Upper lobe of right lung (tissue), 1 donor: ENCODE results near the gene ARMC6. TPM values are rescaled to one million over a fixed set of nuclear protein-coding genes. Genes with fewer than 3 reads are reported as not detected.

Experiments
- ATAC-seq: fragments of 200-7000 bp; cut with Tn5 transposase; one replicate; pipeline ENCODE4 v1.9.1; 2020; ENCODE audit warnings: mild to moderate bottlenecking, moderate library complexity
- DNase-seq: peaks from one replicate; pipeline ENCODE4 v3.0.0-alpha.2; 2020
- H3K27ac ChIP-seq: fragments of 200-600 bp; one replicate; pipeline ENCODE4 v1.8.0; 2022
- H3K27me3 ChIP-seq: fragments of 200-600 bp; one replicate; pipeline ENCODE4 v1.8.0; 2022; ENCODE audit warnings: mild to moderate bottlenecking
- H3K36me3 ChIP-seq: fragments of 200-600 bp; one replicate; pipeline ENCODE4 v1.8.0; 2022
- H3K4me1 ChIP-seq: fragments of 200-600 bp; one replicate; pipeline ENCODE4 v1.8.0; 2022
- H3K4me3 ChIP-seq: fragments of 200-600 bp; one replicate; pipeline ENCODE4 v1.8.0; 2022; ENCODE audit warnings: mild to moderate bottlenecking
- H3K9me3 ChIP-seq: fragments of 200-600 bp; one replicate; pipeline ENCODE4 v1.8.0; 2022
- CTCF ChIP-seq: fragments of 200-600 bp; IDR thresholded peaks from one replicate; pipeline ENCODE4 v1.8.0; 2022; ENCODE audit warnings: antibody characterized with exemption
- intact Hi-C: fragments of 100-400 bp; cut with DNase I; formaldehyde crosslinking; loops from one replicate; pipeline ENCODE4 v1.11.0; 2022
- total RNA-seq: library from RNA; stranded (reverse); fragmentation: NEBNext Ultra II Directional; extraction: Animal tissue kit (Norgen Biotek cat#: 25700); gene quantifications from one replicate; pipeline ENCODE4 v1.2.1, GENCODE V29; 2021
- donor health status: DM: no; HTN: yes; CAD: no; lungs with severe emphysema.

The ARMC6 gene
- total RNA-seq, 1 donor from 2014 or later: 21.7 TPM

GRCh38 chr19:19081642-19082151, 48.3 kb downstream of the ARMC6 start:
- Histone ChIP-seq H3K27me3 (no peaks in the 10 kb centered on the region), H3K36me3 (no peaks in the 10 kb centered on the region), H3K27ac (no peak overlapping the region), H3K4me3 (no peak overlapping the region), H3K9me3 (no peaks in the 10 kb centered on the region), H3K4me1 (no peaks in the 10 kb centered on the region)
- ATAC-seq (no peak), DNase-seq (no peak)
- intact Hi-C loops: no loop called here
- no peak for TF ChIP-seq CTCF

- DNase-seq (peak; percentile 87), ATAC-seq (peak; percentile 82)
- H3K4me3 ChIP-seq: no peak overlapping the region
- no peaks in the 10 kb centered on the region for H3K27me3 ChIP-seq
- no peaks in the 10 kb centered on the region for H3K36me3 ChIP-seq
- TF ChIP-seq CTCF: no peak
- intact Hi-C loops: no loop called here
- H3K27ac ChIP-seq: no peak overlapping the region
- no peaks in the 10 kb centered on the region for H3K4me1 ChIP-seq
- no peaks in the 10 kb centered on the region for H3K9me3 ChIP-seq
Observed at GRCh38 chr19:19083413-19084178, 50.2 kb downstream of the ARMC6 start.

- intact Hi-C loops: no loop called here
- no peaks in the 10 kb centered on the region for H3K36me3 ChIP-seq
- no peak overlapping the region for H3K27ac ChIP-seq
- TF ChIP-seq CTCF: no peak
- no peak for ATAC-seq
- no peak overlapping the region for H3K4me3 ChIP-seq
- no peaks in the 10 kb centered on the region for H3K27me3 ChIP-seq
- H3K4me1 ChIP-seq: no peaks in the 10 kb centered on the region
- H3K9me3 ChIP-seq: no peaks in the 10 kb centered on the region
- DNase-seq: no peak
Observed at GRCh38 chr19:19087676-19088075, 54.3 kb downstream of the ARMC6 start.

- H3K9me3 ChIP-seq: no peaks in the 10 kb centered on the region
- H3K4me1 ChIP-seq: no peaks in the 10 kb centered on the region
- intact Hi-C loops: no loop called here
- H3K27ac ChIP-seq: no peak overlapping the region
- no peaks in the 10 kb centered on the region for H3K36me3 ChIP-seq
- H3K4me3 ChIP-seq: no peak overlapping the region
- DNase-seq (no peak), ATAC-seq (no peak)
- H3K27me3 ChIP-seq: no peaks in the 10 kb centered on the region
- no peak for TF ChIP-seq CTCF
Observed at GRCh38 chr19:19094513-19094912, 61.1 kb downstream of the ARMC6 start.

GRCh38 chr19:19095691-19096090, 62.3 kb downstream of the ARMC6 start:
- H3K36me3 ChIP-seq: no peaks in the 10 kb centered on the region
- no peak overlapping the region for H3K4me3 ChIP-seq
- H3K27me3 ChIP-seq: no peaks in the 10 kb centered on the region
- no peak for TF ChIP-seq CTCF
- ATAC-seq (no peak), DNase-seq (no peak)
- no peaks in the 10 kb centered on the region for H3K4me1 ChIP-seq
- H3K27ac ChIP-seq: no peak overlapping the region
- intact Hi-C loops: no loop called here
- no peaks in the 10 kb centered on the region for H3K9me3 ChIP-seq
